Stomach (tissue), 4 donors: ENCODE data around the gene KRT17.

ENCODE experiments used
- POLR2AphosphoS5 ChIP-seq, 3 donors: sonication (generic); formaldehyde crosslinking; IDR thresholded peaks; one replicate each; pipeline ENCODE4 v1.6.1; 2016; ENCODE audit warnings: antibody characterized with exemption in 3 of 3
- TF ChIP-seq, protein P1 (sequence below), 7 experiments: fragments of 450-650 bp in 4 of 7; fragments of 200-600 bp in 3 of 7; sonication (generic) in 3 of 7; IDR thresholded peaks; one replicate each; pipeline ENCODE4 v1.5.1; 2016 to 2019; ENCODE audit warnings: antibody characterized with exemption in 7 of 7, control low read depth in 2 of 7, mild to moderate bottlenecking in 1 of 7

DNA sequence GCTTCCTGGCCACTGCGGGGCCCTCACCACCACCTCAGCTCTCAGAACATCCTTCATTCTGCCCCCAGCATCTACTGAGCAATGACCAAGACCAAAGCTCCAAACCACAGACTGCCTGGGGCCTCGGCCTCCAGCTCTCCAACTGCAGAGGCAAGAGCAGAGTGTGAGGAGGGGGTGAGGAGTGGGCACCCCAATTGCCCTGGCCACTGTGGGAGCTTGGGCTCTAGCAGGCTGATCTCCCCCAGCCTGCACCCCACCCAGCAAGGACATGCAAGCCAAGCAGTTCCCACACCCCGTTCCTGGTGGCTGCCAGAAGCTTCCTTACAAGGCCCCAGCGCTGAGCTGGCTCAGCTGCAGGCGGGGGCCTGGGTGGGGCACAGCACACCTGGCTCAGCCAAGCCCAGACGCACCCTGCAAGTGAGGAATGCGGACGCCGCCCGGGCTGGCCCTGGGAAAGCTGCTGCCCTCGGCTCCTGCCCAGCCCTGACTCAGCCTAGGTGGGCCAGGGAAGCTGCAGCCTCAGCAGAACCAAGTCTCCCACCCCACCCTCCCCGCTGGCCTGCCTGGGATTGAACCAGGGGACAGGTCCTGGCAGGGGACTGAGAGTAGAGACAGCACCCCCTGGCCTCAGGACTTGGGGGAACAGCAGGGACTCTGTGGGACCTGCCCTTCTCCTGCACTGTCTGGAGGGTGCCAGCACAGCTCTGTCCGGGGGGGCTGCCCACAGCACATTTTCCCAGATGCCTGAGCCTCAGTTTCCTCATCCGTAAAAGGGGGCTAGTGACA, 29.7 kb upstream of the KRT17 start:
- TF ChIP-seq POLR2AphosphoS5 (IDR thresholded peaks at IDR 0.05) = peak in 2 of 3 donors; percentile 80 to 84
- TF ChIP-seq, protein P1, sequence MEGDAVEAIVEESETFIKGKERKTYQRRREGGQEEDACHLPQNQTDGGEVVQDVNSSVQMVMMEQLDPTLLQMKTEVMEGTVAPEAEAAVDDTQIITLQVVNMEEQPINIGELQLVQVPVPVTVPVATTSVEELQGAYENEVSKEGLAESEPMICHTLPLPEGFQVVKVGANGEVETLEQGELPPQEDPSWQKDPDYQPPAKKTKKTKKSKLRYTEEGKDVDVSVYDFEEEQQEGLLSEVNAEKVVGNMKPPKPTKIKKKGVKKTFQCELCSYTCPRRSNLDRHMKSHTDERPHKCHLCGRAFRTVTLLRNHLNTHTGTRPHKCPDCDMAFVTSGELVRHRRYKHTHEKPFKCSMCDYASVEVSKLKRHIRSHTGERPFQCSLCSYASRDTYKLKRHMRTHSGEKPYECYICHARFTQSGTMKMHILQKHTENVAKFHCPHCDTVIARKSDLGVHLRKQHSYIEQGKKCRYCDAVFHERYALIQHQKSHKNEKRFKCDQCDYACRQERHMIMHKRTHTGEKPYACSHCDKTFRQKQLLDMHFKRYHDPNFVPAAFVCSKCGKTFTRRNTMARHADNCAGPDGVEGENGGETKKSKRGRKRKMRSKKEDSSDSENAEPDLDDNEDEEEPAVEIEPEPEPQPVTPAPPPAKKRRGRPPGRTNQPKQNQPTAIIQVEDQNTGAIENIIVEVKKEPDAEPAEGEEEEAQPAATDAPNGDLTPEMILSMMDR (IDR thresholded peaks at IDR 0.05) = no peak
